ENCODE measurements around the gene HYOU1.

The HYOU1 gene

DNA sequence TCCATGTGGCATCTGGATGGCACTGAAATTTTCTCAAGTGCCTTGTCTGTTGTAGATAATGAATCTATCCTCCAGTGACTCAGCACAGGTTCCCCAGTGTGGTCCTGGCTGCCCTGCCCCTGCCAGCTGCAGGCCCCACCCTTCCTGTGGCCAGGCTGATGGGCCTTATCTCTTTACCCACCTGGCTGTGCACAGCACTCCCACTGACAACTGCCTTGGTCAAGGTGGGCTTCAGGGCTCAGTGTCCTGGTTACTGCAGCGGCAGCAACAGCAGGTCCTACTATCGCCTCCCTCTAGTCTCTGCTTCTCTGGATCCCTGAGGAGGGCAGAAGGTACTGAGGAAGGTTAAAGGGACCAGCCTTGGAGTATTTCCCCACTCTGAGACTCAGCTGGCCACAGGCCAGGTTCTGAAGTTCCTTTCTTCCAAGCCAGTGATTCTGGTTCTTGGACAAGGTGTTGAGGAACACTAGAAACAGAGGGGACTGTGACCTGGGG, 30.8 kb upstream of the HYOU1 start:
- H3K9me2 ChIP-seq (ENCODE audit: low read depth, low read length), result no peaks in the 10 kb centered on the region
- peaks cover 3% of the 10 kb centered on the region for H3F3A ChIP-seq (ENCODE audit: insufficient read depth, low read length)
- H3K79me2 ChIP-seq (ENCODE audit: insufficient read depth, low read length), result peaks cover 9% of the 10 kb centered on the region; the same call in 1 of the 2 replicates
- TF ChIP-seq EZH2 (IDR thresholded peaks at IDR 0.05; ENCODE audit: borderline replicate concordance, low read length), result no peak
- TF ChIP-seq, protein P1, sequence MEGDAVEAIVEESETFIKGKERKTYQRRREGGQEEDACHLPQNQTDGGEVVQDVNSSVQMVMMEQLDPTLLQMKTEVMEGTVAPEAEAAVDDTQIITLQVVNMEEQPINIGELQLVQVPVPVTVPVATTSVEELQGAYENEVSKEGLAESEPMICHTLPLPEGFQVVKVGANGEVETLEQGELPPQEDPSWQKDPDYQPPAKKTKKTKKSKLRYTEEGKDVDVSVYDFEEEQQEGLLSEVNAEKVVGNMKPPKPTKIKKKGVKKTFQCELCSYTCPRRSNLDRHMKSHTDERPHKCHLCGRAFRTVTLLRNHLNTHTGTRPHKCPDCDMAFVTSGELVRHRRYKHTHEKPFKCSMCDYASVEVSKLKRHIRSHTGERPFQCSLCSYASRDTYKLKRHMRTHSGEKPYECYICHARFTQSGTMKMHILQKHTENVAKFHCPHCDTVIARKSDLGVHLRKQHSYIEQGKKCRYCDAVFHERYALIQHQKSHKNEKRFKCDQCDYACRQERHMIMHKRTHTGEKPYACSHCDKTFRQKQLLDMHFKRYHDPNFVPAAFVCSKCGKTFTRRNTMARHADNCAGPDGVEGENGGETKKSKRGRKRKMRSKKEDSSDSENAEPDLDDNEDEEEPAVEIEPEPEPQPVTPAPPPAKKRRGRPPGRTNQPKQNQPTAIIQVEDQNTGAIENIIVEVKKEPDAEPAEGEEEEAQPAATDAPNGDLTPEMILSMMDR (IDR thresholded peaks at IDR 0.05; ENCODE audit: low read length), result no peak
- H3K9ac ChIP-seq (ENCODE audit: low read length), result no peak overlapping the region; the same call in 1 of the 2 replicates
- peak overlapping the region; percentile 52 for H3K27ac ChIP-seq (ENCODE audit: low read depth, low read length, poor library complexity, severe bottlenecking)
- H3K4me3 ChIP-seq (ENCODE audit: low read depth, low read length, poor library complexity, severe bottlenecking), result no peak overlapping the region
- peaks cover 32% of the 10 kb centered on the region for H3K4me1 ChIP-seq (ENCODE audit: insufficient read depth, low read length, severe bottlenecking)
- H4K20me1 ChIP-seq (ENCODE audit: insufficient read depth, low read length), result no peaks in the 10 kb centered on the region
- H2AFZ ChIP-seq (ENCODE audit: low read length), result no peak overlapping the region
- H3K27me3 ChIP-seq (ENCODE audit: insufficient read depth, low read length), result no peaks in the 10 kb centered on the region
- peaks cover 20% of the 10 kb centered on the region for H3K36me3 ChIP-seq (ENCODE audit: insufficient read depth, low read length)
- peak overlapping the region; percentile 19; the same call in 1 of the 2 replicates for H3K4me2 ChIP-seq (ENCODE audit: low read length)
- no peaks in the 10 kb centered on the region for H3K9me3 ChIP-seq (ENCODE audit: low read length)

DNA sequence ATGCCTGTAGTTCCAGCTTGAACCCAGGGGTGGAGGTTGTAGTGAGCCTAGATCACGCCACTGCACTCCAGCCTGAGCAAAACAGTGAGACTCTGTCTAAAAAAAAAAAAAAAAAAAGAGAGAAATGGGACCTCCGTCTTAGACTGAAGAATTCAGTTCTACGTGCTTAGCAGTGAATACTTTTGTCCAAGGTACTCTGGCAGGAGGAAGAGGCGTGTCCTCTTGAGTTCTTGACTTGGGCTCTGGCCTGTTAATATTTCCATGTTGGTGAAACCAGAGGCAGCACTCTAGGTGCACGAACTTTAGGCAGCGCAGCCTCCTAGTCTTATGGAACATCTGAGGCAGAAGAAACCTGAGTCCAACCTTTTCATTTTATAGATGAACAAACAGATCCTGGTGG, 30.1 kb upstream of the HYOU1 start:
- H3K4me1 ChIP-seq (ENCODE audit: insufficient read depth, low read length, severe bottlenecking), result peaks cover 25% of the 10 kb centered on the region
- H3K27ac ChIP-seq (ENCODE audit: low read depth, low read length, poor library complexity, severe bottlenecking), result peak overlapping the region; percentile 52
- H3K4me2 ChIP-seq (ENCODE audit: low read length), result peak overlapping the region; percentile 19; the same call in 1 of the 2 replicates
- H3K36me3 ChIP-seq (ENCODE audit: insufficient read depth, low read length), result peaks cover 16% of the 10 kb centered on the region; the same call in 1 of the 2 replicates
- H3K9me3 ChIP-seq (ENCODE audit: low read length), result no peaks in the 10 kb centered on the region
- H3F3A ChIP-seq (ENCODE audit: insufficient read depth, low read length), result peaks cover 3% of the 10 kb centered on the region; the same call in 1 of the 2 replicates
- H4K20me1 ChIP-seq (ENCODE audit: insufficient read depth, low read length), result no peaks in the 10 kb centered on the region
- H3K79me2 ChIP-seq (ENCODE audit: insufficient read depth, low read length), result peaks cover 9% of the 10 kb centered on the region; the same call in 1 of the 2 replicates
- no peak for TF ChIP-seq EZH2 (IDR thresholded peaks at IDR 0.05; ENCODE audit: borderline replicate concordance, low read length)
- TF ChIP-seq, protein P1 (IDR thresholded peaks at IDR 0.05; ENCODE audit: low read length), result no peak
- no peak overlapping the region for H2AFZ ChIP-seq (ENCODE audit: low read length)
- H3K4me3 ChIP-seq (ENCODE audit: low read depth, low read length, poor library complexity, severe bottlenecking), result no peak overlapping the region
- no peaks in the 10 kb centered on the region for H3K27me3 ChIP-seq (ENCODE audit: insufficient read depth, low read length)
- H3K9me2 ChIP-seq (ENCODE audit: low read depth, low read length), result no peaks in the 10 kb centered on the region
- no peak overlapping the region; the same call in 1 of the 2 replicates for H3K9ac ChIP-seq (ENCODE audit: low read length)

DNA sequence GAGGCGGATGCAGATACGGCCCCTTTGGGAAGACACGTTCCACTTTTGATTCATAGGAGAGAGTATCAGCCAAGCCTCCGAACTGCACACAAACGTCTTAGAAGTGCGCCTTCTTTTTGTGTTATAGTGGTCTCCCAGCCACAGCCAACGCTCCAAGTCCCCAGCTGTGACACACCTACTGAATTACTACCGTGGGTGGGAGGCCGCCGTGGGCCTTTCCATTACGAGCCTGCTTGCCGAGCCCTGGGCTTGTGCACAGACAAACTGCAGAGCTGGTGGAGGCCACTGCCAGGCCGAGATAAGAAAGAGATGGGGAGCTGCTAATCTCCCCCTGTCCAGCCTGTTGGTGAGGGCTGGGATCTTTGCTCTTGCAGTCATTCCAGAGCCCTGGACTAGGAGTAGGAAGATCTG, 28.4 kb upstream of the HYOU1 start:
- no peaks in the 10 kb centered on the region for H3K9me2 ChIP-seq (ENCODE audit: low read depth, low read length)
- H2AFZ ChIP-seq (ENCODE audit: low read length), result no peak overlapping the region
- peaks cover 19% of the 10 kb centered on the region; the same call in 1 of the 2 replicates for H3K36me3 ChIP-seq (ENCODE audit: insufficient read depth, low read length)
- H4K20me1 ChIP-seq (ENCODE audit: insufficient read depth, low read length), result no peaks in the 10 kb centered on the region
- peak overlapping the region; percentile 93 for H3K9ac ChIP-seq (ENCODE audit: low read length)
- H3F3A ChIP-seq (ENCODE audit: insufficient read depth, low read length), result no peaks in the 10 kb centered on the region
- peaks cover 9% of the 10 kb centered on the region; the same call in 1 of the 2 replicates for H3K79me2 ChIP-seq (ENCODE audit: insufficient read depth, low read length)
- H3K9me3 ChIP-seq (ENCODE audit: low read length), result no peaks in the 10 kb centered on the region
- peak overlapping the region; percentile 78 for H3K4me2 ChIP-seq (ENCODE audit: low read length)
- no peak for TF ChIP-seq EZH2 (IDR thresholded peaks at IDR 0.05; ENCODE audit: borderline replicate concordance, low read length)
- TF ChIP-seq, protein P1 (IDR thresholded peaks at IDR 0.05; ENCODE audit: low read length), result no peak
- H3K4me3 ChIP-seq (ENCODE audit: low read depth, low read length, poor library complexity, severe bottlenecking), result peak overlapping the region; percentile 93
- peaks cover 25% of the 10 kb centered on the region for H3K4me1 ChIP-seq (ENCODE audit: insufficient read depth, low read length, severe bottlenecking)
- no peaks in the 10 kb centered on the region for H3K27me3 ChIP-seq (ENCODE audit: insufficient read depth, low read length)
- peak overlapping the region; percentile 79 for H3K27ac ChIP-seq (ENCODE audit: low read depth, low read length, poor library complexity, severe bottlenecking)

Data from OCI-LY1 (cell line).